Posterior vena cava (tissue), 2 donors: ENCODE measurements around the gene SH3BP5. TPM values are rescaled to one million over a fixed set of nuclear protein-coding genes. Genes with fewer than 3 reads are reported as not detected.
A peak's percentile ranks its signal among the peaks of the same experiment; 100 is the strongest.

Source experiments
- DNase-seq: peaks from one replicate; pipeline ENCODE4 v3.0.0-alpha.2; 2020; ENCODE audit warnings: low spot score
- intact Hi-C, 2 donors: fragments of 100-400 bp; cut with DNase I; formaldehyde crosslinking; loops; one replicate each; pipeline versions ENCODE4 v1.14.1 to v1.14.2; 2022 to 2023
- total RNA-seq, 2 donors: library from RNA; stranded (reverse); fragmentation: NEBNext Ultra II Directional; extraction: Animal tissue kit (Norgen Biotek cat#: 25700); gene quantifications; one replicate each; pipeline ENCODE4 v1.2.1, GENCODE V29; 2021
- donor health status: DM: yes; HTN: yes; CAD: no.
- donor health status: DM: yes; HTN: yes; CAD: no.

SH3BP5 gene
- total RNA-seq, 2 donors from 2014 or later = 67.9 to 105 TPM

DNA sequence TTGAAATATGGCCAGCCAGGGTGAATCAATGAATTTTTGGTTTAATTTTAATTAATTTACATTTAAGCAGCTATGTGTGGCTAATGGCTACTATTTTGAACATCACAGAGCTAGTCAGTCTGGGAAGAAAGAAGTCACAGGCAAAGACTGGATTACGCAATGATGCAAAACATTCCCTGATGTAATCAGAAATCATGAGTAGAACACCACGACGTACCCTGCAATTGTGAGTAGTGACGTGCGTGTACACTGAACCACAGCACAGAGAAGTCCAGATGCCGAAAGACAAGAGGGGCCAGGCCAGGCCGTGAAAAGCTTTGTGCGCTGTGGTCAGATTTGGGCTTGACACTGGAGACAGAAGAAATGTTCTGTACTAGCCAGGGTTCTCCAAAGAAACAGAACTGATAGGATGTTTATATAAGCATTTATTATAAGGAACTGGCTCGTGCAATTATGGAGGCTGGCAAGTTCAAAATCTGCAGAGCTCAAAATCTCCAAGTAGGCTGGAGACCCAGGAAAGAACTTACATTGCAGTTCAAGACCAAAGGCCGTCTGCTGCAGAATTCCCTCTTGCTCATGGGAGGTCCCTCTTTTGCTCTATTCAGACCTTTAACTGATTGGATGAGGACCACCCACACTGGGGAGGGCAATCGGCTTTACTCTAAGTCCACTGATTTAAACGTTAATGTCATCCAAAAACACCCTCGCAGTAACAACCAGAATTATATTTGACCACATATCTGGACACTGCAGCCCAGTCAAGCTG lies 44.6 kb downstream of the SH3BP5 start:
- DNase-seq = peak; percentile 91
- intact Hi-C loops = loop anchor here in 1 of 2 donors (2.0 kb wide), 1 partner anchor 41 kb away; no protein-coding TSS in a partner anchor

DNA sequence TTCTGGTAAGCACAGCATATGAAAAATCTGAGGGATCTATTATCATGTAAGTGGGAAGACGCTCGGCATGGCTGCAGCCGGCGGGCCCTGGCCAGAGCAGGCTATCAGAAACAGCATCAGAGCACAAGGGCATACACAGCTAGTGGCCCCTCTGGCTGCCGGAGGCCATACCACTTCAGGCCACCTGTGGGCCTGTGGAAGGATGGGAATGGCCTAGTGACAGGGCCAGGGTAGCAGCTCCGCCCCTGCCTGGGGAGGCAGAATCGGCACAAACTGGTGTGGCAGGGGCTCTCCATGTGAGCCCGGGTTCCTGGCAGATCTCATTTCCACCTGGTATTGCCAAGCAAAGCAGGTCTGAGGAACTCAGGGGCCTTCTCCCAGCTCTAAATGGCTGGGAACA lies 46.4 kb downstream of the SH3BP5 start:
- intact Hi-C loops = loop anchor here in 1 of 2 donors (2.0 kb wide), 1 partner anchor 43 kb away; no protein-coding TSS in a partner anchor
- peak; percentile 71 for DNase-seq

DNA sequence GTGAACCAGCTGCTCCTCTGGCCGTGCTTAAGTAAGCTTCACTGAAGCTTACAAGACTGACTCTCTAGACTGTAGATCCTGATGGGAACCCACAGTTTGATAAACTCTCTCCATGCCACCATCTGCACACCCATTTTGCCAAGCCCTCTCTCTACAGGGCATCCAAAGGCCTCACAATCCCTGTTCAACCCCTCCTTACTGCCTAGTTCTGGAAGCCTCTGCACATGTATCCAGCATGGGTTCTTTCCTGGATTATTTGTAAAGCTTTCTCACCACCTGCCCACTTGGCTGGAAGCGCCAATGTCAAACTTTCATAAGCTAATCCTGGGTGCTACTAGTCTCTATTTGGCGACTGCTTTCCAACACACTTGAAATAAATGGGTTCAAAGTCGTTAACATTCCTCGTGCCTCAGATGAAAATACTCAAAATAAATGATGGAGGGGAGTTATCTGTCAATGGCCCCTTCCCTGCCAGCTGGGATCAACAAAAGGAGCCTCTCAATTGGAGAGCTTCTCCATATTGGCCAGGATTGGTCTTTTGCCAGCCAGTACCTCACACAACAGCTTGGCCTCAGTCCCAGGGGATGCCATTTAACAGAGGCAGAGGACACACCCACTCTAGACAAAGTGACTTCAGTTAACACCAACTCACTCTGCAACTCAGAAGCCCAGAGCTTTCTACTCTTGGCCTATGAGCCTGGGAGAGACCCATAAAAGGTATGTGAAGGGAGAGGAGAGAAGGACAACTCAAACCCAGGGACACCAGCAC lies 48.1 kb downstream of the SH3BP5 start:
- no peak for DNase-seq
- intact Hi-C loops = no loop called here

DNA sequence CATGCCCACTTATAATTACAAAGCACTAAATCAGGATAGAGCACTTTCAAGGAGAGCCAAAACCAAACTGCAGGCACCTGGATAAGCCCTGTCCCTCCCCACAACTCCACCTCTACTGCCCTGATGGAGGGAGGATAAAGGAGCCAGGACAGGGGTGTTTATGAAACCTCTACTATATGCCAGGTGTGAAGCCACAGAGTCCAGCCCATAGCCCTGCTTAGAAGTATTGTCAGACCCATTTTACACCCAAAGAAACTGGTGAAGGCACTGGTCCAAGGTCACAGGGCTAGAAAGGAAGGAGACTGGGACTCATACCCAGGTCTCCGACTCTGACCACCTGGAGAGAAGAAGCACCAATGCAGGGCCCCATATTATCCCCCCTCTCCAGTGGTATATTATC lies 48.7 kb downstream of the SH3BP5 start:
- intact Hi-C loops = no loop called here
- no peak for DNase-seq

DNA sequence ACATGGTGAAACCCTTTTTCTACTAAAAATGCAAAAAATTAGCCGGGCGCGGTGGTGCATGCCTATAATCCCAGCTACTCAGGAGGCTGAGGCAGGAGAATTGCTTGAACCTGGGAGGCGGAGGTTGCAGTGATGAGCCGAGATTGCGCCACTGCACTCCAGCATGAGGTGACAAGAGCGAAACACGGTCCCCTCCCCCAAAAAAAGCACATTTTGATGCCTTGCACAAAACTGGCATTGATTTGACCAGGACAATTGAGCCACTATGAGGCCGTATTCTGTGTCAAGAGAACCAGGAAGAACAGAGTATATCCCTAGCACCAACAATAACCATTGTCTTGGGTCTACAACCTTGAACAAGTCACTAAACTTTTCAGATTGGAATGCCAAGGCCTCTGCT lies 50.6 kb downstream of the SH3BP5 start:
- intact Hi-C loops = no loop called here
- no peak for DNase-seq

DNA sequence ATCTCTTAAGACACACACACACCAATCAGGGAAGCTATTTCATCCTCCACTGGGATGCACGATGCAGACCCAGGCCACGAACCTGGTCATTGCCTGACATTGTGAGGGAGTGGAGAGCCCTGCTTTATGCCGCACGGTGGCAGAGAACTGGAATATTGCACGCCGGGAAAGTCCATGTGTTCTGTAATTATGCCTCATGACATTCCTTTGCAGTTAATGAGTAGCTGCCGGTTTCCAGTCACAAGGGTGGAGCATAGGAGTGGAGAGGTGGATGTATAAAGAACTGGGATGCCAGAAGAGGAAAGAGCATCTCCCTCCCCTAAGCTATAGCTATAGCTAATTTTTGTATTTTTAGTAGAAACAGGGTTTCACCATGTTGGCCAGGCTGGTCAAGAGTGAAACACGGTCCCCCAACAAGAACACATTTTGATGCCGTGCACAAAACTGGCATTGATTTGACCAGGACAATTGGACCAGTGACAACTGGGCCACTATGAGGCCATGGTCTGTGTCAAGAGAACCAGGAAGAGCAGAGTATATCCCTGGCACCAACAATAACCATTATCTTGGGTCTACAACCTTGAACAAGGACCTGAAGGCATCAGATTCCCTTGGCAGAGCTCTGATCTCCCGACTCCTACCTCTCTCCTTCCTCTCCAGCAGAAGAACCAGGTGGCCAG lies 51.4 kb downstream of the SH3BP5 start:
- intact Hi-C loops = no loop called here
- DNase-seq = no peak

DNA sequence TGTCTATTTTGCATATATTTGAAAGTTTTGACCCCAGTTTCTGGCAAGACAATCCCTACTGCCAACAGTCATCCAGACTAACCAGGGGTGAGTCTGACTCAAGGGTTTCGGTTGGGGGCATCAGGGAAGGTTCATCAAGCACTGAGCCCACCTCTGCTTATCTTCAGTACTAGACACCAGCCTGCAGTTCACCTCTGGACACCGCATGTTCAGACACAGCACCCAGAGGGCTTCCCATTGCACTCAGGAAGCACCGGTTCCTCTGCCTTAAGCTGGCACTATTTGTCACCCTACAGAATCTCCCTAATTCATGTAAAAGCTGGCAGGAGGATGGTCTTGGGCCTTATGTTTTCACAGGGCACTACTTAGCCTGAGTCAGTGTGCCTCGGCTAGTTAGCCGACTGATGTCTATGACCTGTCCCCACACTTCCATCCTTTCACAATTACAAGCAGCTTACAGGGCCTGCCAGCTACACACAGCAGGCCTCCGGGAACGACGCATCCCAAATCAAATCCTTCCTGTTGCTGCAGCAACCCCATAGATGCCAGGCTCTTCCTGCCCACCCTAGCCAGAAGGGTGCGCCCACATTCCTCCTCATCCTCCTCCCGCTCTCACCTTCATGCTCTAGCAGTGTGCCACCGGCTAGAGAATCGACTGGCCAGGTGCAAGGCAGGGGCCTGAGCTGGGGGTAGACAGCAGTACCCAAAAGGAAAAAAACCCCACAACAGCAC lies 52.5 kb downstream of the SH3BP5 start:
- intact Hi-C loops = no loop called here
- DNase-seq = no peak

DNA sequence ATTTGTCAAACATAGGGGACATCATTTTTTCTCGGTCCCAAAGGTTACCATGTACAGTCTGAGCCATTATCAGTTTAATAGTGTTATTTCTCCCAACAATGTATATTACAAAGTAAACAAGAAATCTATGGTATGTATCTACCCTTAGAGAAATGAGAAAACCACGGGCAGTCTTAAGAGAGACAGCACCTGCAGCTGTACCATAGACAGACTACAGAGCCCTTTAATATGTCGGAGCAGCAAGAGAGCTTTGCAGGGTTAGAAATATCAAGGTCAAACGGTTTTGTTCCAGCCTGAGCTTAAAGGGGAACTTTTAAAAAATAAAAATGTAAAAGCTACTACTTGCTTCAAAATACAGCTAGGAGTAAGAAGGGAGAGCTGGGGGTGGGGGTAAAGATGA lies 53.2 kb downstream of the SH3BP5 start:
- DNase-seq = no peak
- intact Hi-C loops = no loop called here

DNA sequence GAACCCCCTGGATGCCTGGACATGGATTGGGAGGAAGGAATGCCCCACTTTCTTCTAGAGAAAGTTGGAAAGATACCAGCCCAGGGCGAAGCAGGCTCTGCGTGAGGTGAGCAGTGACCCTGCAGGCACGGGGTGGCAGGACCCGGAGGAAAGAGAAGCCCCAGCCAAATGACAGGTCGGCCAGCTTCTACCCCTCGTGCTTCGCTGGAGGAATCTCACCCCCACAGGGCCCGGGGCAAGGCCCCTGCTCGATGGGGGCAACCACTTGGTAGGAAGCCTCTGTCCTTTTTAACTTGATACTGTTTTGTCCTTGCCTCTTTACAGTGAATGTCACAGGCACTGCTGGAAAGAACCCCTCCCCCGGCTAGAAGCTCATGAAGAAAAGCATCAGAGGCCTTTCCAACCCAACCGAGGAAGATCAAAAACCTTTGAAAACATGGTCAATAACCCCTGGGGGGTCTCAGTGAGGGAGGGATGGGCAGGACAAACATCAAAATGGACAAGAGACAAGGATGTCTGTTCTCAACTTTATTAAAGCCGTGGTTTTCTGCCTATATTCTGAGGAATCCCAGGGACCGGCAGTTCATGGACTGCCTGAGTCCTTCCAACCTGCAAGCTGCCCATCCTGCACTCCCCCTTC lies 54.4 kb downstream of the SH3BP5 start:
- intact Hi-C loops = no loop called here
- DNase-seq = no peak

DNA sequence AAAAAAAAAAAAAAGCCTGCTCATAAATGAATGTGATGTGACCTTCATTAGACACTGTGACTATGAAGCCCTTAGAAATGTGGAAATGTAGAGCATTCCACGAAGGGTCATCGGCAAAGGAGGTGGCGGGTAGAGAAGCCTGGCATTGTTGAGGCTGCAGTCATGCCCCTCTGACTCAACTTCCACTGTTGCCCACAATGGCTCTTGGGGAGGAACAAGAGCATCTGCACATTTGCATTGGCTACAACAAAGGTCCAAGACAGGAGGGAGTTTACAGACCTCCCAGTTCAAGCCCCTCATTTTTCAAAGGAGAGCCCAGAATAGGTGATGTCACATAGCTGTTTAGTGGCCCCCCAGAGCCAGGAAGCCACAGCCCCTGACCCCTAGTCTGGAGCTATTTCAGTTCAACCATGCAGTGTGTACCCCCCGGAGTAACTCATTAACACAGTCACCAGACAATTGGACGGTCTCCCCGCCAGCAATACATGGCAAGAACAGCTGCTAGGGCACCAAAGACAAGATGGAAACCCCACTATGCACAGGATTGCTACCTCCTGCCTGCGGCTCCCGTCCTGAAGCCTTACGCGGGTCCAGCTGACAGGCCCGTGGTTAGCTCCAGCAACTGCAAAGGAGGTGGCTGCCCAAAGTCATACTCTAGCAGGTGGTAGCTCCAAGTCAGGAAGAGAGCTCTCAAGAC lies 56.2 kb downstream of the SH3BP5 start:
- DNase-seq = no peak
- intact Hi-C loops = no loop called here

DNA sequence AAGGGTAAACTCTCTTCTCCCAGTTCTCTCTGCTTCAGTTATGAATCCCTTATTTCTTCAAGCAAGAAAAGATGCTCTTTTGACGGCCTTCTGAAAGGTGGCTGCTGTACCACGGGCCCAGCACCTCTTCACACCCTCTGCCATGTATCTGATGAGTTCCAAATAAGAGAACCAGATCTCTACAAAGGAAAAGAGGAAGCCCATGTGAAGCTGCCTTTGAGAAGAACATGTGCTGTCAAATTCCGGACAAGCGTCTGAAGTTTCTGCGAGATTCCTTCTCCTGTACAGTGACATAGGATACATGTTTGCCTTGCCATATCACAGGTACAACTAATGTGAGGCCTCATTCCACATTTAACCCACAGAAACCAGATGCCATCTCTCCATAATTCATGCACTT lies 59.2 kb downstream of the SH3BP5 start:
- intact Hi-C loops = no loop called here
- no peak for DNase-seq

DNA sequence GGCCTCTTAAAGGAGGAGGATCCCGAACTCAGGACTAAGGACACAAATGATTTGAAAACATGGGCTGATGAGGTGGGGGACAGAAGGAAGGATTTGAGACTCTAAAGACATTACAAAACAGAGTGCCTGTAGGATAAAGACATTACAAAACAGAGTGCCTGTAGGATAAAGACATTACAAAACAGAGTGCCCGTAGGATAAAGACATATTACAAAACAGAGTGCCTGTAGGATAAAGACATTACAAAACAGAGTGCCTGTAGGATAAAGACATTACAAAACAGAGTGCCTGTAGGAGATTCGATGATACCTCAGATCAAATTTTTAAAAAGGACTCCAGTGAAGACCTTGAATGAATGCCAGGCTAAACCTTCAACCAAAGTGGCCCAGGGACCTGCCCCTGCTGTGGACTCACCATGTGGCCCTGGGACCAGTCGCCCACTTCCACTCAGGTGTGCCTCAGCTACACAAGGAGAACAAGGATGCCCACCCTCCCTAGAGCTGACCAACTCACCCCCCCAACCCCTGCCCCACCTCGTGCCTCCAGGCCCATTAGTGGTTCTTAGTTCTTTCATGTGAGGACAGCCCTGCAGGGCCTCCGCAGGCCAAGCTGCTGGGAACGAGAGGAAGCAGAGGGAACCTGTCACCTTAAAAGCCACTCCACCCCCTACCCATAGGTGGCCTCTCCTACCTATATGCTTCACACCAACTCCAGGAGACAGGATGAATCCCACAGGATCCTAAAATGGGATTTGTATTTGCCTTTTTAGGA lies 59.8 kb downstream of the SH3BP5 start:
- DNase-seq = no peak
- intact Hi-C loops = no loop called here

DNA sequence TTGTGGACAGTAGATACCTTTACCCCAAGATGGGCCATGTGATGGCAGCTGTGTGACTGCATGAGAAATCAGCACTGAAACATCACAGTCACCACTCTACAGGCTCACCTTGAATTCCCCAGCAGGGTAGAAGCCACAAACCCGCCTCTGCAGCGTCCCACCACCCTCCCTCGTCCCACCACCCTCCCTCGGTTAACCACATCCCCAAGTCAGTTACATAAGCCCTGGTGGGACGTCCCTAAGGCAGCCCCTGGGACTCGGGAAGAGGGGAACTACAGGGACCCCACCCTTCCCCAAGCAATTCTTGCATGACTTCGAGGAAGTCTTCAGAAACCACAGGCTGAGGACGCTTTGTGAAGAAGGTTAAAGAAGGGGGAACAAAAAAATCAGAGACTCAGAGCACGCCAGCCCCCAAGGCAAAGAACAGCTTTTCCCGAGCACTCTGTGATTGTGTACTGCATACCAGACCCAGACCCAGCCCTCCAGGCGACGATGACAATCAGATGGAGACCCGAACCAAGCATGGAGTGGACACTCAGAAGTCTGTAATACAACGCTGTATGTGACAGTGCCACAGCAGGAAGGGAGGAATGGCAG lies 60.5 kb downstream of the SH3BP5 start:
- intact Hi-C loops = no loop called here
- peak; percentile 88 for DNase-seq

DNA sequence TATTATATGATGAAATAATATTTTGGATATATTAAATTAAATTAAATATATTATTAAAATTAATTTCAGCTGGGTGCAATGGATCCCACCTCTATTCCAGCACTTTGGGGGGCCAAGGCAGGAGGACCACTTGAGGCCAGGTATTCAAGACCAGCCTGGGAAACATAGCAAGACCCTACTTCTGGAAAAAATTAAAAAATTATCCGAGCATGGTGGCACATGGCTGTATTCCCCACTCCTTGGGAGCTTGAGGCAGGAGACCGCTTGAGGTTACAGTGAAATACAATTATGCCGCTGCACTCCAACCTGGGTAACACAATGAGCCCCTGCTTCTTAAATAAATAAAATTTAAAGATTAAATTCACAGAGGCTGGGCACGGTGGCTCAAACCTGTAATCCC lies 61.4 kb downstream of the SH3BP5 start:
- no peak for DNase-seq
- intact Hi-C loops = no loop called here

DNA sequence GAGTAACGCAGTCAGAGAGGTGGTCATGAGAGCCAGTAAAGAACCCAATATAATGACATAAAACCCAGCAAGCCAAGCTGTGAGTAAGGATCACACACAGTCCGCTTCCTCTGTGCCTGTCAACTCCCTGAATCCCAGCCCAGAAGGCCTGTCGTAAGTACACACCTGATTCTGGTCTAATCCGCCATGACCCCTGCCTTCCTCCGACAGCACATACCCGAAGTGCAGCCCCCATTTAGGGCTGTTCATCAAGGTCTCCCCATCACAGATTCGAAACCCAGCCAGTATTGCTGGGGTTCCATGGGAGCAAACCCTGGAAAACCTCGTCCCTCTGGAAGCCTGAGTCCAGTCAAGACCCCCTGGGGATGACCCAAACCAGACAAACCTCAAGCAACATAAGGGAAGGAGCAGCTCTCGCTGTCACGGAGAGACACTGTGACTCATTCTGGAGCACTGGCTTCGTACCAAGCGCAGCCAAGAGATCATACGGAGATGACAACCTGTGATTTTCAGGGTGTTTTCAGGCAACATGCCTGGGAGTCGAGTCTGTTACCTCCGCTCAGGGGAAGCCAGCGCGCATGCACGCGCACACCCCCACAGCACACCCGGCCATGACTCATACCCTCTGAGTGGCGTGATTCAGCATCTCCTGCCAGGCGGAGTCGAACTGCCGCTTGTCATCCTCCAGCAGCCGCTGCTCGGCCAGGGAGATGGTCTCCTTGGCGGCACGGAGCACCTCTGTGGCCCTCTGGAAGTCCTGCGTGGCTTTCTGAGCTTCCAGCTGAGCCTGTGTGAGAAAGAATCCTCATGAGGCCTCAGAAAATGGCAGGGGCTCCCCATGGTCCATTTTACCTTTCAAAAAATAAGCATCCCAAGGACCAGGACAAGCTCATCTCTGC lies 63.0 kb downstream of the SH3BP5 start:
- DNase-seq = peak; percentile 96
- intact Hi-C loops = loop anchor here (2.0 to 5.0 kb wide), 4 partner anchors 63 to 133 kb away; partner anchors contain the start of gene SH3BP5 (in 2 of the 2)

DNA sequence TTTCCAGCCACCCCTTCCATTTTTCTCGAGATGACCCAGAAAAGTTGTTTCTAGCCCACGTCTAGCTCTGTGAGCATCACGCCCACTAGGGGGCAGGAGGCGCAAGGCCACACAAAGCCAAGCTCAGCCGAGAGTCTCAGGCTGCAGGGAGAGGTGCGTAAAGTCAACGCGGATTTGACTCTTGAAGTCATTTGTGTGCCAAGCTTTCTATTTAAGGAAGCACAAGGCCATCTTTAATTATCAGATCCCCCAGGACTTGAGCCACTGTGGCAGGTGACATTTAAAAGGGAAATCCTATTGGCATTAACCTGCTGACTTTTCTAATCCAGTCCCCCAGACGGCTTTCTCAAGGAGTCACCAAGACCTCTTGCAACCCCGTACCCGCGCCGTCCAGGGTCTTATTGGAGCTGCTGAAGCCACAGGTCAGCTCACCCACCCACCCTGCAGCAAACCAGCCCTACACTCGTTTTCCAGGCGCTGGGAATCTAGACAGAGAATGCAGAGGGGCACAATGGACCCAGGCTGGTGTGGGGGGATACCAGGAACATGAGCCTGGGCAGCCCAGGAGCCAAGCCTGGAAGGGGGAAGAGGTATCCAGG lies 64.3 kb downstream of the SH3BP5 start:
- intact Hi-C loops = loop anchor here (2.0 to 5.0 kb wide), 4 partner anchors 64 to 134 kb away; partner anchors contain the start of gene SH3BP5 (in 2 of the 2)
- peak; percentile 96 for DNase-seq
